A549 (cell line): ENCODE data around the gene DEPDC5.

Source experiments
- BHLHE40 ChIP-seq: IDR thresholded peaks from 2 replicates; pipeline ENCODE4 v1.6.1; 2012; ENCODE audit warnings: low read depth, low read length, inconsistent platforms
- CTCF ChIP-seq: fragments of >200 bp; sonication (Bioruptor Twin); formaldehyde crosslinking; IDR thresholded peaks from 3 replicates; pipeline ENCODE4 v1.5.1; 2016
- EP300 ChIP-seq, 2 experiments: fragments of >200 bp; sonication (Bioruptor Twin); formaldehyde crosslinking; IDR thresholded peaks; 2 replicates in 1 of 2; 3 replicates in 1 of 2; pipeline ENCODE4 v1.6.1; 2016 to 2017
- HDAC2 ChIP-seq: fragments of 200-600 bp; sonication (generic); IDR thresholded peaks from 2 replicates; pipeline ENCODE4 v1.6.1; 2016
- HOXB5 ChIP-seq: fragments of 250-450 bp; sonication (Bioruptor Pico); IDR thresholded peaks from 2 replicates; pipeline ENCODE4 v1.5.0; 2020; ENCODE audit warnings: mild to moderate bottlenecking, moderate library complexity
- NFE2L2 ChIP-seq: fragments of 150-350 bp; conservative IDR thresholded peaks from 2 replicates; pipeline ENCODE4 v1.6.1; 2014; ENCODE audit warnings: low read length
- POLR2A ChIP-seq: IDR thresholded peaks from 2 replicates; pipeline ENCODE4 v1.6.1; 2012; ENCODE audit warnings: mild to moderate bottlenecking, low read length
- RAD21 ChIP-seq, 2 experiments: fragments of >200 bp in 1 of 2; sonication (Bioruptor Twin) in 1 of 2; formaldehyde crosslinking in 1 of 2; IDR thresholded peaks in 1 of 2; conservative IDR thresholded peaks in 1 of 2; 2 replicates in 1 of 2; 3 replicates in 1 of 2; pipeline ENCODE4 v1.6.1; 2012 to 2018; ENCODE audit warnings: inconsistent platforms in 1 of 2
- RARB ChIP-seq: fragments of 250-450 bp; sonication (Bioruptor Pico); IDR thresholded peaks from 2 replicates; pipeline ENCODE4 v1.8.0; 2021; ENCODE audit warnings: mild to moderate bottlenecking, moderate library complexity
- RFX5 ChIP-seq: fragments of 450-650 bp; IDR thresholded peaks from 2 replicates; pipeline ENCODE4 v1.7.1; 2014; ENCODE audit warnings: antibody characterized with exemption, mild to moderate bottlenecking, moderate library complexity
- SREBF2 ChIP-seq: fragments of 450-650 bp; IDR thresholded peaks from 2 replicates; pipeline ENCODE4 v1.6.1; 2014; ENCODE audit warnings: mild to moderate bottlenecking, moderate library complexity

GRCh38 chr22:31764785-31765184, 11.0 kb downstream of the DEPDC5 start:
- TF ChIP-seq RFX5: no peak
- TF ChIP-seq HDAC2: no peak
- TF ChIP-seq EP300 (IDR thresholded peaks at IDR 0.05): no peak
- no peak for TF ChIP-seq CTCF
- no peak for TF ChIP-seq RAD21 (conservative IDR thresholded peaks at IDR 0.05 in 1 of 2, IDR thresholded peaks at IDR 0.05 in 1 of 2)
- no peak for TF ChIP-seq HOXB5
- no peak for TF ChIP-seq POLR2A
- no peak for TF ChIP-seq NFE2L2
- TF ChIP-seq BHLHE40: no peak
- no peak for TF ChIP-seq SREBF2
- no peak for TF ChIP-seq RARB (CRISPR knock-in tag)
